ENCODE results near the gene NPAS1.

The NPAS1 gene

DNA sequence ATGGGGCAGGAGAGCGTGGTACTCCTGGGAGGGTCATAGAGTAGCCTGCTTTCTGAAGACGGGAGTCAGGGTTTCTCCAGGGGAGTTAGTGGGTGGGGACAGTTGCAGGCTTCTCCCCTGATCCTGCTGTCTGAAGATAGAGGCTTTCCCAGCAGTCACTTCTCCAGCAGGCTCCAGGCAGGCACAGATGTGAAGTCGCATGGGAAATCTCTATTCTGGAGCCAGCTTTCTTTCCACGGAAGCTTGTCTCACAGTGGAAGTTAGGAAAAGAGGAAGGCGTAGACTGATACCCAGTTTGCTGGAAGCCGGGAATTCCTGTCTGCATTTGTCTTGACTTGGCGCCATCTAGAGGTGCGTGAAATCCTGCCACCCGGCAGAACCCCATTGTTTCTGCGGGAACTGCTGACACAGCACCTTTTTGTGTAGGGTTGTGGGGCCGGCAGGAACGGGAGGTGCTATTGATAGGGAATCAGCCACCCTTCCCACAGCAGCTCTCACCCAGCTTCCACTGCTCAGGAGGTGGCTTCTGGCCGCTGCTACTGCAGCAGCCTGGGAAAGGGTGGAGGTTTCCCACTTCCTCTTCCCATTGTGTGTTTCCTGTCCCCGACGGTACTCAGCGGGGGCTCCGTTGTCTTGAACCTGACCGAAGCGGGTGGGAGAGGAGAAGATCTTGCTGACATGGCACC is 28.5 kb upstream of the NPAS1 start:
- peak overlapping the region in 2 of 5 donors; percentile 18 to 19 for H3K4me3 ChIP-seq (ENCODE audit: low read depth in 1 of 5, low read length in 5 of 5)
- peak overlapping the region; percentile 48 for H3K27ac ChIP-seq (ENCODE audit: low read depth, low read length)
- no peak overlapping the region for H3K9ac ChIP-seq (ENCODE audit: low read length in 5 of 5)
- peaks cover 14 to 46% (median 24%) of the 10 kb centered on the region in 5 donors for H3K4me1 ChIP-seq (ENCODE audit: control insufficient read depth in 5 of 5, insufficient read depth in 5 of 5, low read length in 5 of 5)
- H3K27me3 ChIP-seq (ENCODE audit: control insufficient read depth in 5 of 5, insufficient read depth in 4 of 5, low read length in 5 of 5): no peaks in the 10 kb centered on the region
- H3K9me3 ChIP-seq (ENCODE audit: control insufficient read depth in 5 of 5, low read length in 5 of 5): no peaks in the 10 kb centered on the region
- H3K36me3 ChIP-seq (ENCODE audit: control insufficient read depth in 5 of 5, insufficient read depth in 5 of 5, low read length in 5 of 5): peaks cover 0 to 65% (median 45%) of the 10 kb centered on the region in 5 donors

- H3K9ac ChIP-seq (ENCODE audit: low read length in 5 of 5): peak overlapping the region in 1 of 5 donors; percentile 26
- no peak overlapping the region for H3K4me3 ChIP-seq (ENCODE audit: low read depth in 1 of 5, low read length in 5 of 5)
- peaks cover 0 to 74% (median 51%) of the 10 kb centered on the region in 5 donors for H3K36me3 ChIP-seq (ENCODE audit: control insufficient read depth in 5 of 5, insufficient read depth in 5 of 5, low read length in 5 of 5)
- H3K4me1 ChIP-seq (ENCODE audit: control insufficient read depth in 5 of 5, insufficient read depth in 5 of 5, low read length in 5 of 5): peaks cover 14 to 46% (median 24%) of the 10 kb centered on the region in 5 donors
- H3K27ac ChIP-seq (ENCODE audit: low read depth, low read length): peak overlapping the region; percentile 50
- no peaks in the 10 kb centered on the region for H3K27me3 ChIP-seq (ENCODE audit: control insufficient read depth in 5 of 5, insufficient read depth in 4 of 5, low read length in 5 of 5)
- no peaks in the 10 kb centered on the region for H3K9me3 ChIP-seq (ENCODE audit: control insufficient read depth in 5 of 5, low read length in 5 of 5)
These were observed 26.7 kb upstream of the NPAS1 start for GRCh38 chr19:46992699-46993535.

DNA sequence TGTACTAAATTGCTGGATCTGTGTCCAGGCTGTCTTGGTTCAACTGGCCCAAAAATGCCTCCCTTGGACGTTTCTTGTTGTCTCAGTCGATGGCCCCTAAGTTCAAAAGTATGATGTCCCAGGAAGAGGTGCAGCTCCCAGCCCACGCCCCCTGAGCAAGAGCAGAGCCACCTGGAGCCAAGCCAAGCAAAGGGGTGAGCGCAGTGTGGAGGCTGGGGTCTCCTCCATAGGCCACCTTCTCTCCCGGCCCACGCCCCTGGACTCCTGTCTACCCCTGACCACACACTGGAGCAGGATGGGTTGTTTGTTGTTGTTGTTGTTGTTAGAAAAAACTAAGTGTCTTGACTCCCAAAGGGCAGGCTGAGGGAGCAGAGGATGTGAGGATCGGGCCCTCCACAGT is 26.0 kb upstream of the NPAS1 start:
- no peak overlapping the region for H3K4me3 ChIP-seq (ENCODE audit: low read depth in 1 of 5, low read length in 5 of 5)
- H3K27me3 ChIP-seq (ENCODE audit: control insufficient read depth in 5 of 5, insufficient read depth in 4 of 5, low read length in 5 of 5): no peaks in the 10 kb centered on the region
- H3K9me3 ChIP-seq (ENCODE audit: control insufficient read depth in 5 of 5, low read length in 5 of 5): no peaks in the 10 kb centered on the region
- H3K9ac ChIP-seq (ENCODE audit: low read length in 5 of 5): peak overlapping the region in 1 of 5 donors; percentile 26
- peak overlapping the region; percentile 50 for H3K27ac ChIP-seq (ENCODE audit: low read depth, low read length)
- H3K36me3 ChIP-seq (ENCODE audit: control insufficient read depth in 5 of 5, insufficient read depth in 5 of 5, low read length in 5 of 5): peaks cover 0 to 71% (median 49%) of the 10 kb centered on the region in 5 donors
- peaks cover 10 to 46% (median 24%) of the 10 kb centered on the region in 5 donors for H3K4me1 ChIP-seq (ENCODE audit: control insufficient read depth in 5 of 5, insufficient read depth in 5 of 5, low read length in 5 of 5)

GRCh38 chr19:46994141-46994686 is 25.4 kb upstream of the NPAS1 start:
- Histone ChIP-seq H3K4me1 (ENCODE audit: control insufficient read depth in 5 of 5, insufficient read depth in 5 of 5, low read length in 5 of 5) (peaks cover 10 to 46% (median 24%) of the 10 kb centered on the region in 5 donors), H3K4me3 (ENCODE audit: low read depth in 1 of 5, low read length in 5 of 5) (no peak overlapping the region), H3K9me3 (ENCODE audit: control insufficient read depth in 5 of 5, low read length in 5 of 5) (no peaks in the 10 kb centered on the region), H3K27ac (ENCODE audit: low read depth, low read length) (no peak overlapping the region), H3K36me3 (ENCODE audit: control insufficient read depth in 5 of 5, insufficient read depth in 5 of 5, low read length in 5 of 5) (peaks cover 0 to 71% (median 49%) of the 10 kb centered on the region in 5 donors), H3K27me3 (ENCODE audit: control insufficient read depth in 5 of 5, insufficient read depth in 4 of 5, low read length in 5 of 5) (no peaks in the 10 kb centered on the region), H3K9ac (ENCODE audit: low read length in 5 of 5) (no peak overlapping the region)

DNA sequence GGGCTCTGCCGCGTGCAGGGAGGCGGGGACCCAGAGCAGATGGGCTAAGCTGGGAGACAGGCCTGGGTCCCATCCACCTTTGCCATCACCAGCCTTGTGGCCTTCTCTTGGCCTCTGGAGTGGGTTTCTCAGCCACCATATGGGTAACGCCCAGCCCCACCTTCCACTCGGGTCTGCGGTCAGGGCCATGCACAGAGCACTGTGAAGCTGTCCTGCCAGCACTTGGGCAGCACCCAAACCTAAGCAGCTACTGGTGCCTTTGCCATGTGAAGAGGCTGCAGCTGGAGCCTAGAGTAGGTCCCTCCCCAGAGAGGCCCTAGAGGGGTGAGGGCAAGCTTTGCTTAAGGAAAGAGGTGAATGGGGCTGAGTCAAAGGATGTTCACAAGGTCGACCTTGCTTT is 24.1 kb upstream of the NPAS1 start:
- Histone ChIP-seq H3K36me3 (ENCODE audit: control insufficient read depth in 5 of 5, insufficient read depth in 5 of 5, low read length in 5 of 5) (peaks cover 0 to 71% (median 51%) of the 10 kb centered on the region in 5 donors), H3K4me3 (ENCODE audit: low read depth in 1 of 5, low read length in 5 of 5) (no peak overlapping the region), H3K27ac (ENCODE audit: low read depth, low read length) (no peak overlapping the region)

GRCh38 chr19:46998445-46999125 is 21.1 kb upstream of the NPAS1 start:
- H3K27me3 ChIP-seq (ENCODE audit: control insufficient read depth in 5 of 5, insufficient read depth in 4 of 5, low read length in 5 of 5): peaks cover 3 to 12% (median 5%) of the 10 kb centered on the region in 5 donors
- no peak overlapping the region for H3K9ac ChIP-seq (ENCODE audit: low read length in 5 of 5)
- peaks cover 0 to 67% (median 51%) of the 10 kb centered on the region in 5 donors for H3K36me3 ChIP-seq (ENCODE audit: control insufficient read depth in 5 of 5, insufficient read depth in 5 of 5, low read length in 5 of 5)
- no peak overlapping the region for H3K27ac ChIP-seq (ENCODE audit: low read depth, low read length)
- no peaks in the 10 kb centered on the region for H3K9me3 ChIP-seq (ENCODE audit: control insufficient read depth in 5 of 5, low read length in 5 of 5)
- H3K4me3 ChIP-seq (ENCODE audit: low read depth in 1 of 5, low read length in 5 of 5): no peak overlapping the region
- peaks cover 2 to 12% (median 6%) of the 10 kb centered on the region in 5 donors for H3K4me1 ChIP-seq (ENCODE audit: control insufficient read depth in 5 of 5, insufficient read depth in 5 of 5, low read length in 5 of 5)

More for the DNA sequence above, 24.1 kb upstream of the NPAS1 start:
- Histone ChIP-seq H3K27me3 (ENCODE audit: control insufficient read depth in 5 of 5, insufficient read depth in 4 of 5, low read length in 5 of 5) (no peaks in the 10 kb centered on the region), H3K9ac (ENCODE audit: low read length in 5 of 5) (no peak overlapping the region), H3K9me3 (ENCODE audit: control insufficient read depth in 5 of 5, low read length in 5 of 5) (no peaks in the 10 kb centered on the region), H3K4me1 (ENCODE audit: control insufficient read depth in 5 of 5, insufficient read depth in 5 of 5, low read length in 5 of 5) (peaks cover 10 to 38% (median 20%) of the 10 kb centered on the region in 5 donors)

DNA sequence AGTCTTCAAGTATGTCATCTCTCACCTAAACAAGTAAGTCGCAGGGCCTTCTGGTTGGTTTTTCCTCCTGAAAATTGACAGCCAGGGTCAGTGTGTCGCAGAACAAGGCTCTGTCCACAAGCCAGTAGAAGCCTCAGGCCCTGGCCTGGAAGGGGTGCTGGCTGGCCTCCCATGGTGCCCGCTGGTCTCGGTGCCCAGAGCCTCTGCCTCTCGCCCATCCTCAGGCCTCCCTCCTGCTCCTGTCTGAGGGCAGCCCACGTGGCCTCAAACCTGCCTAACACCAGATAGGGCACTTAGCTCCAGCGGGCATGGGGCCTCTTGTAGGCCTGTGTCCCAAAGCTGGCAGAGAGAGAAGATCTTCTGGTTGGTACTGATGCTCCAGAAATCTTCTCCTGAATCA is 20.3 kb upstream of the NPAS1 start:
- Histone ChIP-seq H3K4me1 (ENCODE audit: control insufficient read depth in 5 of 5, insufficient read depth in 5 of 5, low read length in 5 of 5) (peaks cover 2 to 14% (median 13%) of the 10 kb centered on the region in 5 donors), H3K27ac (ENCODE audit: low read depth, low read length) (no peak overlapping the region), H3K36me3 (ENCODE audit: control insufficient read depth in 5 of 5, insufficient read depth in 5 of 5, low read length in 5 of 5) (peaks cover 0 to 59% (median 44%) of the 10 kb centered on the region in 5 donors), H3K4me3 (ENCODE audit: low read depth in 1 of 5, low read length in 5 of 5) (no peak overlapping the region), H3K27me3 (ENCODE audit: control insufficient read depth in 5 of 5, insufficient read depth in 4 of 5, low read length in 5 of 5) (peaks cover 6 to 19% (median 10%) of the 10 kb centered on the region in 5 donors), H3K9me3 (ENCODE audit: control insufficient read depth in 5 of 5, low read length in 5 of 5) (no peaks in the 10 kb centered on the region), H3K9ac (ENCODE audit: low read length in 5 of 5) (no peak overlapping the region)

GRCh38 chr19:46999878-47000277 is 19.8 kb upstream of the NPAS1 start:
- Histone ChIP-seq H3K4me3 (ENCODE audit: low read depth in 1 of 5, low read length in 5 of 5) (no peak overlapping the region), H3K9ac (ENCODE audit: low read length in 5 of 5) (no peak overlapping the region), H3K9me3 (ENCODE audit: control insufficient read depth in 5 of 5, low read length in 5 of 5) (no peaks in the 10 kb centered on the region), H3K36me3 (ENCODE audit: control insufficient read depth in 5 of 5, insufficient read depth in 5 of 5, low read length in 5 of 5) (peaks cover 0 to 56% (median 44%) of the 10 kb centered on the region in 5 donors), H3K27me3 (ENCODE audit: control insufficient read depth in 5 of 5, insufficient read depth in 4 of 5, low read length in 5 of 5) (peaks cover 6 to 19% (median 10%) of the 10 kb centered on the region in 5 donors), H3K4me1 (ENCODE audit: control insufficient read depth in 5 of 5, insufficient read depth in 5 of 5, low read length in 5 of 5) (peaks cover 2 to 15% (median 13%) of the 10 kb centered on the region in 5 donors), H3K27ac (ENCODE audit: low read depth, low read length) (no peak overlapping the region)

- Histone ChIP-seq H3K27ac (ENCODE audit: low read depth, low read length) (no peak overlapping the region), H3K4me1 (ENCODE audit: control insufficient read depth in 5 of 5, insufficient read depth in 5 of 5, low read length in 5 of 5) (peaks cover 2 to 15% (median 13%) of the 10 kb centered on the region in 5 donors), H3K27me3 (ENCODE audit: control insufficient read depth in 5 of 5, insufficient read depth in 4 of 5, low read length in 5 of 5) (peaks cover 8 to 19% (median 10%) of the 10 kb centered on the region in 5 donors), H3K9me3 (ENCODE audit: control insufficient read depth in 5 of 5, low read length in 5 of 5) (no peaks in the 10 kb centered on the region), H3K9ac (ENCODE audit: low read length in 5 of 5) (no peak overlapping the region), H3K36me3 (ENCODE audit: control insufficient read depth in 5 of 5, insufficient read depth in 5 of 5, low read length in 5 of 5) (peaks cover 0 to 54% (median 44%) of the 10 kb centered on the region in 5 donors), H3K4me3 (ENCODE audit: low read depth in 1 of 5, low read length in 5 of 5) (no peak overlapping the region)
These were observed 19.3 kb upstream of the NPAS1 start for GRCh38 chr19:47000373-47000772.
